ENCODE data around the gene SSBP4. TPM values are rescaled to one million over a fixed set of nuclear protein-coding genes. Genes with fewer than 3 reads are reported as not detected.

Gene SSBP4
- total and polyA plus RNA-seq, 9 of the 15 experiments (the other 6 are each of a cell fraction or from before 2014, with no cell fraction given) = 1.1 to 189 (median 39.0) TPM

GRCh38 chr19:18415178-18415867, 3.9 kb upstream of the SSBP4 start (continued):
- TF ChIP-seq MAX (CRISPR knock-in tag; IDR thresholded peaks at IDR 0.05) (no peak; the same call in 1 of the 2 replicates), ADNP (tag; IDR thresholded peaks at IDR 0.05) (no peak), ZNF584 (CRISPR knock-in tag; IDR thresholded peaks at IDR 0.05; ENCODE audit: low read depth) (no peak; the same call in 1 of the 2 replicates), STAT5A (IDR thresholded peaks at IDR 0.05; ENCODE audit: borderline replicate concordance, low read length) (no peak), CTBP1 (IDR thresholded peaks at IDR 0.05; ENCODE audit: borderline replicate concordance) (peak; percentile 71; the same call in 1 of the 2 replicates), SAFB2 (IDR thresholded peaks at IDR 0.05; ENCODE audit: borderline replicate concordance, low read depth, low read length, severe bottlenecking) (no peak), KAT8 (IDR thresholded peaks at IDR 0.05; ENCODE audit: low read depth) (no peak), ZNF592 (IDR thresholded peaks at IDR 0.05) (peak; percentile 95), ZNF830 (CRISPR knock-in tag; IDR thresholded peaks at IDR 0.05) (no peak), E2F5 (CRISPR knock-in tag; IDR thresholded peaks at IDR 0.05) (no peak), THRB (CRISPR knock-in tag; conservative IDR thresholded peaks at IDR 0.05) (peak; percentile 86), NFXL1 (CRISPR knock-in tag; IDR thresholded peaks at IDR 0.05) (no peak), MTA2 (IDR thresholded peaks at IDR 0.05; ENCODE audit: low read depth) (peak; percentile 51; the same call in 1 of the 2 replicates), USF2 (CRISPR knock-in tag; IDR thresholded peaks at IDR 0.05) (no peak), MAFG (tag; conservative IDR thresholded peaks at IDR 0.05) (no peak), ZNF3 (CRISPR knock-in tag; IDR thresholded peaks at IDR 0.05) (no peak), SMARCE1 (IDR thresholded peaks at IDR 0.05) (peak; percentile 68; the same call in 1 of the 2 replicates), ZSCAN29 (IDR thresholded peaks at IDR 0.05) (peak; percentile 62; the same call in 1 of the 2 replicates), CGGBP1 (CRISPR knock-in tag; IDR thresholded peaks at IDR 0.05) (no peak), ZC3H11A (IDR thresholded peaks at IDR 0.05; ENCODE audit: low read depth, low read length) (no peak)

All from K562 (cell line).